HK-2 (cell line): ENCODE data around the gene KANK2.

Experiments
- DNase-seq: peaks from one replicate; pipeline ENCODE4 v3.0.0-alpha.2; 2018; ENCODE audit not compliant: unreplicated experiment

Gene KANK2

DNA sequence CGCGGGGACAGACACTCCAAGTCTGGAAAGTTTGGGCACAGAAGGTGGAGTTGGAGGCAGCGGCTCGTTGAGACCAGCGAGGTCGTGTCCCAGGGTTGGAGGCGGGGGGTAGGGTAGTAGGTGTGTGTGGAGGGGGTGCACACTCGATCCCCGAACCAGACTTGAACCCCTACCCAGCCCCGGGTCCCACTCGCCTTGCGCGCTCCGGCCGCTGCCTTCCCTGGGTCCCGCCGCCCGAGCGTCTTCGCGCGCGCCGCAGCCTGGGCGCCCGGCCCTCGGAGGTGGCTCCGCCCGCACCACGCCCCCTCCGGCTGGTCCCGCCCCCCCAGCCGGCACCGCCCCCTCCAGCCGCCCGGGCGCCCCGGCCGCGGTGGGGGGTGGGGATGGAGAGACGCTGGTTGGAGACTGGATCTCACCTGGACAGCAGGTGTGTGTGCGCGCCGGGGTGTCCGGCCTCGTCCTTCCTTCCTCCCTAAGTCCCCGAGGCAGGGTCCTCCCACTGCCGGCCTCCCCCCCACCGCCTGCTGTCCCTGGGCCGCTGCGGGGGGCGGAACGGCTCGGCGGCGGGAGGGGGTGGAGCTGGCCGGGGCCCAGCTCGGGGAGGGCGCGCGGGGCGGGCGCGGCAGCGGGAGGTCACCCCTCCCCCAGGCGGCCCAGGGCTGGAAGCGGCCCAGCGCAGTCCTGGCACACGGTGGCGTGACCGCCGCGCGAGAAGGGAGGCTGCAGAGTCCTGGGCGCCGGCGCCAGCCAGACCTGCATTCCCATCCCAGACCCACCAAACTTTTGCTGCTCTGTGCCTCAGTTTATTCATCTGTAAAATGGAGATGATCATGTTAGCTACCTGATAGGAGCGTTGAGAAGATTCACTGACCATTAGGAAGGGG is at the start of gene KANK2:
Gene KANK2, minus strand, starts transcription at position 255 of the 884 bp plus-strand sequence. CDS start 3,034 bp downstream, outside the sequence.
- DNase-seq, result peak; percentile 89

DNA sequence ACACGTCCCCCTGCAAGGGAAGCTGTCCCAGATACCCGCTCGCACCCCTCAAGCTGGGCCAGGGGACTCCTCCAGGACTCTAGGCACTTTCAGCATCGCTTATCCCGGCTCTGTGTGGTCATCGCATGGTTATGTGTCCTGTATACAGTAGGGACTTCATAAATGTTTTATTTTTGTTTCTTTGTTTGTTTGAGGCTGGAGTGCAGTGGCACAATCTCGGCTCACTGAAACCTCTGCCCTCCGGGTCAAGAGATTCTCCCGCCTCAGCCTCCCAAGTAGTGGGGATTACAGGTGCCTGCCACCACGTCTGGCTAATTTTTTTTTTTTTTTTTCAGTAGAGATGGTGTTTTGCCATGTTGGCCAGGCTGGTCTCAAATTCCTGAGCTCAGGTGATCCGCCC is 49.6 kb upstream of the KANK2 start:
- no peak for DNase-seq

GRCh38 chr19:11244846-11245589 is 47.7 kb upstream of the KANK2 start:
- no peak for DNase-seq

DNA sequence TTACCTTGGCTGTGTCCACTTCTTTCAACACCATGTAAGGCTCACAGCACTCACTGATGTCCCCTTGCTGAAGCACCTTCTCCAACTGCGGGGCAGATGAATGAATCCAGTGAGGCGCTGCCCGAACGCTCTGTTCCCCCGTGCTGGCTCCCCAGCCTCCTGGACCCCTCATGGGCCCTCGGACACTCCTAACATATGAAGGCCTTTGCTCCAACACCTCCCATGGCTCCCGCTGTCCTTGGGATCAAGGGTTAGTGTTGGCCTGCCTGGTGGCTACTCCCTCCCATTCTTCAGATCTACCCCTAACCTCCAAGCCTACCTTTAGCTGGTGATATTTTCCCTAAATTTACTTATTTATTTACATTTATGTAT is 46.4 kb upstream of the KANK2 start:
- DNase-seq, result no peak

GRCh38 chr19:11242864-11243797 is 45.8 kb upstream of the KANK2 start:
- peak; percentile 71 for DNase-seq

- no peak for DNase-seq
These were observed 44.7 kb upstream of the KANK2 start for GRCh38 chr19:11242025-11242424.

- DNase-seq, result no peak
These were observed 42.7 kb upstream of the KANK2 start for GRCh38 chr19:11240008-11240444.

GRCh38 chr19:11239377-11240000 is 42.1 kb upstream of the KANK2 start, which contains the start of gene ANGPTL8:
ANGPTL8 (plus strand) TSS chr19:11239619; CDS start chr19:11239638, 19 bp downstream.
- no peak for DNase-seq

GRCh38 chr19:11238781-11239376 is 41.5 kb upstream of the KANK2 start:
- no peak for DNase-seq

GRCh38 chr19:11238041-11238440 is 40.7 kb upstream of the KANK2 start:
- DNase-seq, result no peak

DNA sequence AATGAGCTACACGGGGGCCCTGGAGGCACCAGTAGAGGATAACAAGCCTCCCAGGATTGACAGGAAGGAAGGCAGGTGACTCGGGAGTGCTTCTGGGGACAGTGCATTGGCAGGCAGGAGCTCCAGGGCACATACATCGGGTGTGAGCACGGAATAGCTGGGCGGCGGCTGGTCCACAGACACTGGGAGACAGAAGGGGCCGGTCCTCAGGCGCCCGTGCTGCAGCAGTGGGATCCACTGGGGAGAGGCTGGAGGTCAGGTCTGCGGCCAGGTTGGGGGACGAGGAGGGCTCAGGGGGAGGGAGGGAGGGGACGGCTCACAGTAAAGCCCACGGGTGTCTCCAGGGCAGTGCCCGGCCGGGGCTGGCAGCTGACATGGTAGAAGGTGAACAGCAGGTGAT is 40.0 kb upstream of the KANK2 start:
- DNase-seq, result no peak

DNA sequence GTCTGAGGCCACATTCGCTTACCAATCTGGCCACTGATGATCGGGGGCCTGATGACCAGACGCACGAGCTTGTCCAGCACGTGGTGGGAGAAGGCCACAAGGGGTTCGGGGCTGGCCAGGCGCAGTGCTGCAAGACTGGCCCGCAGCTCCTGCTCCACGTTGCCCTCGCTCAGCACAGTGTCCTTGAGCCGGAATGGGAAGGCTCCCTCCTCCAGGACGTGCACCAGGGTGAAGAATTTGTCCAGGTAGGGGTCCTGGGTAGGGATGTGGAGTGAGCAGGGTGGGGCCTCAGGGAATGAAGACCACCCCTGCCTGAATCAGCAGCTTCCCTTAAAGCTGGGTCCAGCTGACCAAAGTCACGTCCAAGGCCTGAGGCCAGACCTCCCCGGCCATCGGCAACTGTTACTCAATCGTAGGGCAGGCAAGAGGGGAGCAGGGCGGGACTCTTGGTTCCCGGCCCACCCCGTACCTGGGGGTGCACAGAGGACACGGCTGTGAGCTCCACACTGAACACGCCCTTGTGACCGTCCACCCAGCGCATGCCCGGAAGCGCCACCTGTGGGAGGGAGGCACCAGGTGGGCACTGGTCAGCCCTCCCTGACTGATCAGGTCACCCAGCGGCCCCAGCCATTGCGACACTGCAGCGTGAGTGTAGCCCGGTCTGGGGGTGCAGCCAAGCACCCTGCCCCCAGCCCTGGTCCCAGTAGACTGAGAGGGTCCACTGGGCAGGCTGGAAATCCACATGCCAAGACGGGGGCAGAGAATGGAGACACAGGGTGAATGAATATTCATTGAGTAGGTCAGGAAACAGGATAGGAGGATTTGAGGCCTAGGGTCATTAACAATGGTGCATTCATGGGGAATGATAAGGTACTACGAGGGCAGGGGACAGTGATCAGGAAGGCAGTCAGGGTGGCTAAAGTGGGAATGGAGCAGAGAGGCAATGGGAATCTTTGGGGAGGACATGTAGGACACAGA is 39.3 kb upstream of the KANK2 start:
- DNase-seq, result no peak

- DNase-seq, result no peak
These were observed 37.2 kb upstream of the KANK2 start for GRCh38 chr19:11234486-11235075.

DNA sequence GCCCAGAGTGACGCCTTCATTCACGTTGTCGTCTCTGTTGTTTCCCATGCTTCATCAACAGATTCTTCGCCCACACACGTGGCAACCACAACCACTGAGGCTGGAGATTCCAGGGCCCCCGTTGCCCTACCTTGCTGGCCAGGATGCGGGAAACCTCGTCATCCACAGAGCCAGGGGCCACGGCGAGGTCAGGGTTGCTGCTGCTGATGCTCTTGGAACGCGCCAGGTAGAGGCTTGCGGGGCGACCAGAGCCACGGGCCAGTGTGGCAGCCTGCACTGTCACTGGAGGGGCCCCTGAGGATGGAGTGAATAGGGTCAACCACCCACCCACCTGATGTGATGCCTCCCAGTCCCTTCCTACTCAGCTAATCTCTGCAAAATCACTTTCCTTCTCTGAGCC is 35.7 kb upstream of the KANK2 start:
- DNase-seq, result no peak

GRCh38 chr19:11232555-11232954 is 35.2 kb upstream of the KANK2 start:
- no peak for DNase-seq

GRCh38 chr19:11230621-11231386 is 33.5 kb upstream of the KANK2 start:
- no peak for DNase-seq

GRCh38 chr19:11227195-11227886 is 30.0 kb upstream of the KANK2 start:
- DNase-seq, result no peak

- no peak for DNase-seq
These were observed 29.4 kb upstream of the KANK2 start for GRCh38 chr19:11226716-11227166.
